Naive B cell (primary cell): Measurements from ENCODE around the gene MYH6. TPM values are rescaled to one million over a fixed set of nuclear protein-coding genes. Genes with fewer than 3 reads are reported as not detected.

Source experiments
- ATAC-seq, 2 donors: fragments of 150-1000 bp; cut with Tn5 transposase; 2 replicates each; pipeline ENCODE4 v1.10.0; 2021; ENCODE audit warnings: low read depth in 2 of 2, mild to moderate bottlenecking in 2 of 2, moderate library complexity in 2 of 2
- DNase-seq: peaks from one replicate; pipeline ENCODE4 v3.0.0; 2022
- H3K27ac Mint-ChIP-seq, 6 donors: one replicate each; pipeline ENCODE4 v1.8.0; 2020 to 2022; ENCODE audit warnings: mild to moderate bottlenecking in 6 of 6, mixed read lengths in 6 of 6, moderate library complexity in 5 of 6, inconsistent platforms in 2 of 6
- H3K27me3 Mint-ChIP-seq, 3 donors: one replicate each; pipeline ENCODE4 v1.8.0; 2021 to 2022; ENCODE audit warnings: mixed read lengths in 3 of 3, mild to moderate bottlenecking in 1 of 3
- H3K36me3 Mint-ChIP-seq, 2 donors: one replicate each; pipeline ENCODE4 v1.8.0; 2020 to 2022; ENCODE audit warnings: mixed read lengths in 2 of 2, inconsistent platforms in 1 of 2, mild to moderate bottlenecking in 1 of 2
- H3K4me1 Mint-ChIP-seq, 3 donors: one replicate each; pipeline ENCODE4 v1.8.0; 2020 to 2022; ENCODE audit warnings: mixed read lengths in 3 of 3, inconsistent platforms in 1 of 3, mild to moderate bottlenecking in 1 of 3, moderate library complexity in 1 of 3
- H3K4me3 Mint-ChIP-seq, 8 donors: one replicate each; pipeline ENCODE4 v1.8.0; 2020 to 2022; ENCODE audit warnings: mild to moderate bottlenecking in 8 of 8, mixed read lengths in 8 of 8, moderate library complexity in 8 of 8, inconsistent platforms in 2 of 8
- H3K9me3 Mint-ChIP-seq, 7 donors: one replicate each; pipeline ENCODE4 v1.8.0; 2020 to 2022; ENCODE audit warnings: mixed read lengths in 7 of 7, mild to moderate bottlenecking in 5 of 7, inconsistent platforms in 2 of 7, moderate library complexity in 1 of 7
- polyA plus RNA-seq, 6 donors: library from polyadenylated mRNA; unstranded; fragments of 300-500 nt; fragmentation: Illumina TruSeq; gene quantifications; one replicate each; pipeline ENCODE4 v1.2.3, GENCODE V29; 2021; ENCODE audit warnings: low read depth in 6 of 6

MYH6 gene
- polyA plus RNA-seq, 6 donors from 2014 or later: not detected

- H3K4me3 Mint-ChIP-seq: no peak overlapping the region
- H3K27me3 Mint-ChIP-seq: peaks cover 33 to 72% (median 47%) of the 10 kb centered on the region in 3 donors
- no peak for ATAC-seq
- no peak overlapping the region for H3K27ac Mint-ChIP-seq
- H3K36me3 Mint-ChIP-seq: no peaks in the 10 kb centered on the region
- H3K4me1 Mint-ChIP-seq: peaks cover 0 to 1% (median 0%) of the 10 kb centered on the region in 3 donors
- DNase-seq: no peak
- peaks cover 0 to 2% (median 0%) of the 10 kb centered on the region in 7 donors for H3K9me3 Mint-ChIP-seq
These were observed 41.6 kb downstream of the MYH6 start for GRCh38 chr14:23366426-23366921.

- DNase-seq (no peak), ATAC-seq (no peak)
- no peaks in the 10 kb centered on the region for H3K36me3 Mint-ChIP-seq
- H3K4me1 Mint-ChIP-seq: peaks cover 0 to 1% (median 0%) of the 10 kb centered on the region in 3 donors
- H3K9me3 Mint-ChIP-seq: peaks cover 0 to 2% (median 0%) of the 10 kb centered on the region in 7 donors
- H3K27me3 Mint-ChIP-seq: peaks cover 37 to 69% (median 52%) of the 10 kb centered on the region in 3 donors
- H3K4me3 Mint-ChIP-seq: no peak overlapping the region
- no peak overlapping the region for H3K27ac Mint-ChIP-seq
These were observed 42.2 kb downstream of the MYH6 start for GRCh38 chr14:23365732-23366425.

- peaks cover 39 to 74% (median 55%) of the 10 kb centered on the region in 3 donors for H3K27me3 Mint-ChIP-seq
- peak within 1 kb of the TSS in 4 of 8 donors; percentile 20 to 25 (median 22) for H3K4me3 Mint-ChIP-seq
- ATAC-seq: no peak
- H3K36me3 Mint-ChIP-seq: no peaks in the 10 kb centered on the region
- peak within 1 kb of the TSS in 1 of 6 donors; percentile 84 for H3K27ac Mint-ChIP-seq
- DNase-seq: no peak
- H3K4me1 Mint-ChIP-seq: peaks cover 0 to 1% (median 0%) of the 10 kb centered on the region in 3 donors
- peaks cover 0 to 2% (median 0%) of the 10 kb centered on the region in 7 donors for H3K9me3 Mint-ChIP-seq
These were observed 42.9 kb downstream of the MYH6 start, which contains the start of gene EFS for GRCh38 chr14:23365036-23365731. Gene EFS, minus strand, starts transcription at chr14:23365172. Its CDS starts 147 bp downstream, at chr14:23365025.

- no peak for DNase-seq
- peak overlapping the region in 1 of 6 donors; percentile 84 for H3K27ac Mint-ChIP-seq
- H3K27me3 Mint-ChIP-seq: peaks cover 39 to 79% (median 54%) of the 10 kb centered on the region in 3 donors
- H3K9me3 Mint-ChIP-seq: peaks cover 0 to 2% (median 0%) of the 10 kb centered on the region in 7 donors
- ATAC-seq: no peak
- H3K4me1 Mint-ChIP-seq: peaks cover 0 to 1% (median 0%) of the 10 kb centered on the region in 3 donors
- H3K4me3 Mint-ChIP-seq: peak overlapping the region in 4 of 8 donors; percentile 20 to 25 (median 22)
- H3K36me3 Mint-ChIP-seq: no peaks in the 10 kb centered on the region
These were observed 43.7 kb downstream of the MYH6 start for GRCh38 chr14:23364164-23365035.

- peaks cover 0 to 1% (median 0%) of the 10 kb centered on the region in 3 donors for H3K4me1 Mint-ChIP-seq
- H3K4me3 Mint-ChIP-seq: no peak overlapping the region
- H3K36me3 Mint-ChIP-seq: no peaks in the 10 kb centered on the region
- DNase-seq (no peak), ATAC-seq (no peak)
- no peak overlapping the region for H3K27ac Mint-ChIP-seq
- H3K27me3 Mint-ChIP-seq: peaks cover 25 to 70% (median 38%) of the 10 kb centered on the region in 3 donors
- peaks cover 0 to 2% (median 0%) of the 10 kb centered on the region in 7 donors for H3K9me3 Mint-ChIP-seq
These were observed 45.9 kb downstream of the MYH6 start for GRCh38 chr14:23362200-23362599.

GRCh38 chr14:23361763-23362162 lies 46.3 kb downstream of the MYH6 start:
- DNase-seq (no peak), ATAC-seq (no peak)
- Mint-ChIP-seq H3K36me3 (no peaks in the 10 kb centered on the region), H3K4me1 (peaks cover 0 to 1% (median 0%) of the 10 kb centered on the region in 3 donors), H3K27ac (no peak overlapping the region), H3K4me3 (no peak overlapping the region), H3K27me3 (peaks cover 20 to 66% (median 34%) of the 10 kb centered on the region in 3 donors), H3K9me3 (no peaks in the 10 kb centered on the region)

- no peak overlapping the region for H3K27ac Mint-ChIP-seq
- H3K27me3 Mint-ChIP-seq: peaks cover 24 to 65% (median 32%) of the 10 kb centered on the region in 3 donors
- peaks cover 0 to 1% (median 0%) of the 10 kb centered on the region in 3 donors for H3K4me1 Mint-ChIP-seq
- H3K36me3 Mint-ChIP-seq: no peaks in the 10 kb centered on the region
- H3K9me3 Mint-ChIP-seq: no peaks in the 10 kb centered on the region
- H3K4me3 Mint-ChIP-seq: no peak overlapping the region
- DNase-seq (no peak), ATAC-seq (no peak)
These were observed 46.8 kb downstream of the MYH6 start for GRCh38 chr14:23361320-23361719.

- Mint-ChIP-seq H3K4me3 (no peak overlapping the region), H3K9me3 (no peaks in the 10 kb centered on the region), H3K36me3 (no peaks in the 10 kb centered on the region), H3K27ac (no peak overlapping the region), H3K27me3 (peaks cover 29 to 68% (median 37%) of the 10 kb centered on the region in 3 donors), H3K4me1 (peaks cover 0 to 1% (median 0%) of the 10 kb centered on the region in 3 donors)
- no peak for DNase-seq
- ATAC-seq: no peak
These were observed 47.6 kb downstream of the MYH6 start for GRCh38 chr14:23360496-23360895.

GRCh38 chr14:23359722-23360447 lies 48.2 kb downstream of the MYH6 start:
- Mint-ChIP-seq H3K4me1 (peaks cover 0 to under 1% (median 0%) of the 10 kb centered on the region in 3 donors), H3K9me3 (no peaks in the 10 kb centered on the region), H3K27ac (no peak overlapping the region), H3K4me3 (no peak overlapping the region), H3K36me3 (no peaks in the 10 kb centered on the region), H3K27me3 (peaks cover 35 to 73% (median 42%) of the 10 kb centered on the region in 3 donors)
- ATAC-seq (no peak), DNase-seq (no peak)

GRCh38 chr14:23359167-23359626 lies 48.9 kb downstream of the MYH6 start:
- no peak for DNase-seq
- Mint-ChIP-seq H3K4me3 (no peak overlapping the region), H3K36me3 (no peaks in the 10 kb centered on the region), H3K27ac (no peak overlapping the region), H3K4me1 (no peaks in the 10 kb centered on the region), H3K9me3 (no peaks in the 10 kb centered on the region), H3K27me3 (peaks cover 42 to 73% (median 42%) of the 10 kb centered on the region in 3 donors)
- ATAC-seq: no peak

GRCh38 chr14:23358553-23359166 lies 49.4 kb downstream of the MYH6 start:
- Mint-ChIP-seq H3K9me3 (no peaks in the 10 kb centered on the region), H3K4me1 (peaks cover 0 to 2% (median 1%) of the 10 kb centered on the region in 3 donors), H3K27ac (no peak overlapping the region), H3K4me3 (no peak overlapping the region), H3K36me3 (peaks cover 0 to 2% of the 10 kb centered on the region in 2 donors), H3K27me3 (peaks cover 44 to 73% (median 47%) of the 10 kb centered on the region in 3 donors)
- DNase-seq (no peak), ATAC-seq (no peak)

- Mint-ChIP-seq H3K27ac (no peak overlapping the region), H3K36me3 (peaks cover 0 to 8% of the 10 kb centered on the region in 2 donors), H3K4me1 (peaks cover 3 to 8% (median 7%) of the 10 kb centered on the region in 3 donors), H3K27me3 (peaks cover 50 to 73% (median 50%) of the 10 kb centered on the region in 3 donors), H3K4me3 (no peak overlapping the region), H3K9me3 (no peaks in the 10 kb centered on the region)
- ATAC-seq: no peak
- no peak for DNase-seq
These were observed 50.0 kb downstream of the MYH6 start for GRCh38 chr14:23358042-23358441.
